Measurements from ENCODE around the gene NCOA7. TPM values are rescaled to one million over a fixed set of nuclear protein-coding genes. Genes with fewer than 3 reads are reported as not detected.

Gene NCOA7
- total and polyA plus RNA-seq, 9 donors: 10.9 to 54.1 (median 30.7) TPM

DNA sequence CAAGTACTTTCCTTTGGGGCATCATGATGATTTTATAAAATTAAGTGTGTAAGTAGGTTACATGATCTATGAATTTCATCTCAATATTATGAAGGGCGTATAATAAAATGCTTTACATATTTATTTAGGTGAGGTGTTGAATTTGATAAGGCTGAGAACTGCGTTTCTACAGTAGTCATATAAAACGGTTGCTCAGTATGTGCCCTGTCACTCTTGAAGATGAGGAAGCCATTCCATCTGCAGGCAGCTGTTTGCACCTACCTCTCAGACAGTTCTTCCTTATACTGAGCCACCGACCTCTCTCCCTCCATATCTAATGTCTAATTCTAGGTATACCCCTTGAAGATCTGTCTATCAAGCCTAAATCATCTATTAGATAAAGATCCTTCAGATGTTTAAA, 16.1 kb downstream of the NCOA7 start:
- 75 to 93% (median 91%) methylated on average over 4 of the region's 4 CpGs for WGBS, 3 donors
- intact Hi-C loops (cut with DNase I): no loop called here

DNA sequence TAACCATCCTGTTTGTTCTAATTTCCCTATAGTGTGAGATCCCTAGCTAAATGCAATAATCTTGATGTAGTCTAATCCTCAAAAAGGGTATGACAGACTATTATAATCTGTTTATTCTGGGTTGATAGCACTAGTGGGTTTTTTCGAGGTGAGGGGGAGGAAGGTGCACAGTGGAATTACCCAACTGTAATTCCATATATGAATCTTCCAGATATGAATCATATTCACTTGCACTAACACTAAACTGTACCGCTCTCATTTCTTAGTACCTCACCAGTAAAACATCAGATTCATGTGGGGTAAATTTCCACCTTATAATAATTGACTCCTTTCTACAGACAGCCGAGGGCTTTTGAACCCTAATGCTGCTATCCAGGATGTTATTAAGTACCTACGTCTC, 16.5 kb downstream of the NCOA7 start:
- H3K27me3 ChIP-seq: no peaks in the 10 kb centered on the region
- TF ChIP-seq, protein P1, sequence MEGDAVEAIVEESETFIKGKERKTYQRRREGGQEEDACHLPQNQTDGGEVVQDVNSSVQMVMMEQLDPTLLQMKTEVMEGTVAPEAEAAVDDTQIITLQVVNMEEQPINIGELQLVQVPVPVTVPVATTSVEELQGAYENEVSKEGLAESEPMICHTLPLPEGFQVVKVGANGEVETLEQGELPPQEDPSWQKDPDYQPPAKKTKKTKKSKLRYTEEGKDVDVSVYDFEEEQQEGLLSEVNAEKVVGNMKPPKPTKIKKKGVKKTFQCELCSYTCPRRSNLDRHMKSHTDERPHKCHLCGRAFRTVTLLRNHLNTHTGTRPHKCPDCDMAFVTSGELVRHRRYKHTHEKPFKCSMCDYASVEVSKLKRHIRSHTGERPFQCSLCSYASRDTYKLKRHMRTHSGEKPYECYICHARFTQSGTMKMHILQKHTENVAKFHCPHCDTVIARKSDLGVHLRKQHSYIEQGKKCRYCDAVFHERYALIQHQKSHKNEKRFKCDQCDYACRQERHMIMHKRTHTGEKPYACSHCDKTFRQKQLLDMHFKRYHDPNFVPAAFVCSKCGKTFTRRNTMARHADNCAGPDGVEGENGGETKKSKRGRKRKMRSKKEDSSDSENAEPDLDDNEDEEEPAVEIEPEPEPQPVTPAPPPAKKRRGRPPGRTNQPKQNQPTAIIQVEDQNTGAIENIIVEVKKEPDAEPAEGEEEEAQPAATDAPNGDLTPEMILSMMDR (IDR thresholded peaks at IDR 0.05): no peak
- TF ChIP-seq POLR2A (IDR thresholded peaks at IDR 0.05) (no peak), EP300 (IDR thresholded peaks at IDR 0.05) (no peak)
- H3K4me3 ChIP-seq: no peak overlapping the region
- H3K27ac ChIP-seq: no peak overlapping the region
- 91 to 96% (median 92%) methylated on average over 4 of the region's 4 CpGs for WGBS, 3 donors
- no peak for DNase-seq
- no peaks in the 10 kb centered on the region for H3K36me3 ChIP-seq
- peaks cover 5% of the 10 kb centered on the region for H3K4me1 ChIP-seq (ENCODE audit: insufficient read depth)
- intact Hi-C loops (cut with DNase I): no loop called here
- H3K9me3 ChIP-seq: no peaks in the 10 kb centered on the region

More for the DNA sequence above, 16.1 kb downstream of the NCOA7 start:
- Histone ChIP-seq H3K27me3 (no peaks in the 10 kb centered on the region), H3K4me1 (ENCODE audit: insufficient read depth) (peaks cover 2% of the 10 kb centered on the region), H3K27ac (no peak overlapping the region), H3K9me3 (no peaks in the 10 kb centered on the region), H3K4me3 (no peak overlapping the region), H3K36me3 (no peaks in the 10 kb centered on the region)
- DNase-seq: no peak
- TF ChIP-seq, protein P1 (IDR thresholded peaks at IDR 0.05): no peak
- no peak for TF ChIP-seq EP300 (IDR thresholded peaks at IDR 0.05)
- no peak for TF ChIP-seq POLR2A (IDR thresholded peaks at IDR 0.05)

DNA sequence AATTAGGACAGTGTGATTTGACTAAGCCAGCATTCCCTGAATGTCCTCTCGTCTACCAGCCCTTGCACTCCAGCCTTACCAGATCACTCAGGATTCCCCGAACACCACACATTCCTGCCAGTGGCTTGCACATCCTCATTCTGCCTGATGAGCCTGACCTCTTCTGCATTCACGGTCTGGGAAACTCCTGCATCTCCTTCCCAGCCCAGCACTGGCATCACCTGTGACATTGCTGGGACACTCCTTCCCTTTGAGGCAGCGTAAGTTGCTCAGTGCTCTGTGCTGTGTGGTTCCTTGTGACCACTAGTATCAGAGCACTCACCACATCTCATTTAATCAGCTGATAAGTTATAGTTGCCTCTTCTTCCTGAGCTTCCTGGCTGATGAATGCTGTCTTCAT, 17.3 kb downstream of the NCOA7 start:
- no peak for DNase-seq
- intact Hi-C loops (cut with DNase I): no loop called here
- H3K4me1 ChIP-seq (ENCODE audit: insufficient read depth): peaks cover 12% of the 10 kb centered on the region
- H3K36me3 ChIP-seq: no peaks in the 10 kb centered on the region
- no peak overlapping the region for H3K4me3 ChIP-seq
- H3K27ac ChIP-seq: no peak overlapping the region
- H3K27me3 ChIP-seq: no peaks in the 10 kb centered on the region
- WGBS, 3 donors: 76 to 85% (median 83%) methylated on average over 4 of the region's 4 CpGs
- H3K9me3 ChIP-seq: no peaks in the 10 kb centered on the region
- TF ChIP-seq, protein P1 (IDR thresholded peaks at IDR 0.05): no peak
- TF ChIP-seq POLR2A (IDR thresholded peaks at IDR 0.05) (no peak), EP300 (IDR thresholded peaks at IDR 0.05) (no peak)

DNA sequence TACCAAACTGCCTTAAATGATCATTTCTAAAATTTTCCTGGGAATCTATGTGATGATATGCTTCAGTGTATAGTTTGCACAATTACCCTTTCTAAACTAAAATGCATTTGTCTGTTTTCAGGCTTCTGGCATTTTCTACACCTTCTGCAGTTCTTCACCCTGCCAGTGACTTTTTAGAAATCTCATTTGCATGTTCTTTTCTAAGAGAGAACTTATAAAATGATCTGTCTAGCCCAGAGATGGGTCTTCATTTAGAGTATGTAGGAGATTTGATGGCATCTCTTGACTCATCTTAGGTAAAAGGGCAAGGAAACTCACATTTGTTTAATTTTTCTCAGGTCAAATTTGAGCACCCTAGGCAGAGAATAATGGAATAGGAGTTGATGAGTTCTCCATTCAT, 17.8 kb downstream of the NCOA7 start:
- DNase-seq: no peak
- H3K9me3 ChIP-seq: no peaks in the 10 kb centered on the region
- H3K27me3 ChIP-seq: no peaks in the 10 kb centered on the region
- H3K36me3 ChIP-seq: no peaks in the 10 kb centered on the region
- H3K4me3 ChIP-seq: no peak overlapping the region
- TF ChIP-seq, protein P1 (IDR thresholded peaks at IDR 0.05): no peak
- TF ChIP-seq EP300 (IDR thresholded peaks at IDR 0.05): no peak
- no peak for TF ChIP-seq POLR2A (IDR thresholded peaks at IDR 0.05)
- no peak overlapping the region for H3K27ac ChIP-seq
- intact Hi-C loops (cut with DNase I): no loop called here
- H3K4me1 ChIP-seq (ENCODE audit: insufficient read depth): peaks cover 13% of the 10 kb centered on the region
